Spleen (tissue), 11 donors: ENCODE results near the gene PTPRT. TPM values are rescaled to one million over a fixed set of nuclear protein-coding genes. Genes with fewer than 3 reads are reported as not detected.

Source experiments
- DNase-seq: peaks from one replicate; pipeline ENCODE4 v3.0.0-alpha.2; 2020
- H3K27ac ChIP-seq, 8 donors: fragments of 200-600 bp; sonication (generic) in 7 of 8; 1 replicate in 4 of 8; 2 replicates in 4 of 8; pipeline versions ENCODE4 v1.5.0 to v1.8.0; 2016 to 2021; ENCODE audit warnings: inconsistent platforms in 4 of 8, mild to moderate bottlenecking in 4 of 8, moderate library complexity in 1 of 8
- H3K27me3 ChIP-seq, 7 donors: fragments of 200-600 bp; sonication (generic) in 6 of 7; replicated peaks in 1 of 7; 1 replicate in 4 of 7; 2 replicates in 3 of 7; pipeline versions ENCODE4 v1.5.0 to v1.8.0; 2016 to 2021; ENCODE audit warnings: inconsistent platforms in 3 of 7, mild to moderate bottlenecking in 1 of 7
- H3K36me3 ChIP-seq, 6 donors: fragments of 200-600 bp; sonication (generic) in 5 of 6; 1 replicate in 4 of 6; 2 replicates in 2 of 6; pipeline versions ENCODE4 v1.5.0 to v1.8.0; 2016 to 2021; ENCODE audit warnings: inconsistent platforms in 2 of 6
- H3K4me1 ChIP-seq, 6 donors: fragments of 200-600 bp; sonication (generic) in 5 of 6; 1 replicate in 3 of 6; 2 replicates in 3 of 6; pipeline versions ENCODE4 v1.5.0 to v1.8.0; 2016 to 2021; ENCODE audit warnings: inconsistent platforms in 3 of 6
- H3K4me3 ChIP-seq, 8 donors: fragments of 200-600 bp; sonication (generic) in 7 of 8; 1 replicate in 4 of 8; 2 replicates in 4 of 8; pipeline versions ENCODE4 v1.5.0 to v1.8.0; 2016 to 2021; ENCODE audit warnings: inconsistent platforms in 4 of 8, mild to moderate bottlenecking in 4 of 8, moderate library complexity in 2 of 8
- H3K9me3 ChIP-seq, 8 donors: fragments of 200-600 bp; sonication (generic) in 7 of 8; 1 replicate in 4 of 8; 2 replicates in 4 of 8; pipeline versions ENCODE4 v1.5.0 to v1.8.0; 2016 to 2021; ENCODE audit warnings: inconsistent platforms in 4 of 8
- POLR2A ChIP-seq, 3 donors: fragments of 450-650 bp; IDR thresholded peaks; one replicate each; pipeline ENCODE4 v1.5.1; 2017; ENCODE audit warnings: antibody characterized with exemption in 3 of 3, mild to moderate bottlenecking in 1 of 3
- POLR2AphosphoS5 ChIP-seq, 3 donors: sonication (generic); formaldehyde crosslinking; IDR thresholded peaks; one replicate each; pipeline ENCODE4 v1.5.1; 2017; ENCODE audit warnings: antibody characterized with exemption in 3 of 3
- WGBS, 5 donors: extraction: QIAGEN DNeasy Blood & Tissue Kit in 3 of 5; methylation state at CpG; one replicate each; pipeline versions ENCODE4 v1.1.5 to v1.1.7; 2013 to 2018; 5-methylcytosine and 5-hydroxymethylcytosine counted together
- intact Hi-C: fragments of 100-400 bp; cut with DNase I; formaldehyde crosslinking; loops from one replicate; pipeline ENCODE4 v1.15.0; 2023; ENCODE audit warnings: low total_unique reads
- polyA plus RNA-seq, 3 donors: library from polyadenylated mRNA; stranded (reverse); fragments of 200-250 nt; gene quantifications; one replicate each; pipeline ENCODE4 v1.2.1, GENCODE V29; 2013
- total RNA-seq, 7 donors: library from RNA; depleted of rRNA in 3 of 7; stranded (reverse); fragments of >200 nt in 3 of 7; fragmentation: NEBNext Ultra II Directional in 4 of 7; extraction: Animal tissue kit (Norgen Biotek cat#: 25700) in 4 of 7; gene quantifications; one replicate each; pipeline versions ENCODE4 v1.1.0 to v1.2.1, GENCODE V29; 2016 to 2021
- TF ChIP-seq, protein P1 (sequence below), 11 experiments: fragments of 200-600 bp in 7 of 11; fragments of 450-650 bp in 4 of 11; sonication (generic) in 4 of 11; IDR thresholded peaks in 8 of 11; conservative IDR thresholded peaks in 3 of 11; 1 replicate in 7 of 11; 2 replicates in 4 of 11; pipeline versions ENCODE4 v1.4.0 to v1.8.0; 2016 to 2021; ENCODE audit warnings: antibody characterized with exemption in 11 of 11, inconsistent platforms in 4 of 11, mild to moderate bottlenecking in 1 of 11
- donor health status: healthy with polysubstance abuse.
- donor health status: DM: no; HTN: no; CAD: no; lungs with moderate emphysema.
- donor health status: DM: no; HTN: no; CAD: no.
- donor health status: Bipolar disorder and iron deficiency.
- donor health status: healthy.
- donor health status: DM: no; HTN: no; CAD: no.
- donor health status: DM: yes; HTN: yes; CAD: no.

Gene PTPRT
- total and polyA plus RNA-seq, 10 donors, result 0.02 to 4.7 (median 1.2) TPM

GRCh38 chr20:42714298-42715141 is 475.2 kb downstream of the PTPRT start:
- no peak overlapping the region for H3K27ac ChIP-seq
- peaks cover 8 to 29% (median 22%) of the 10 kb centered on the region in 8 donors for H3K9me3 ChIP-seq
- no peak overlapping the region for H3K4me3 ChIP-seq
- intact Hi-C loops, result no loop called here
- no peaks in the 10 kb centered on the region for H3K27me3 ChIP-seq
- 50 to 64% (median 60%) methylated on average over 5 of the region's 5 CpGs for WGBS, 5 donors
- no peaks in the 10 kb centered on the region for H3K36me3 ChIP-seq
- no peak for DNase-seq
- TF ChIP-seq, protein P1, sequence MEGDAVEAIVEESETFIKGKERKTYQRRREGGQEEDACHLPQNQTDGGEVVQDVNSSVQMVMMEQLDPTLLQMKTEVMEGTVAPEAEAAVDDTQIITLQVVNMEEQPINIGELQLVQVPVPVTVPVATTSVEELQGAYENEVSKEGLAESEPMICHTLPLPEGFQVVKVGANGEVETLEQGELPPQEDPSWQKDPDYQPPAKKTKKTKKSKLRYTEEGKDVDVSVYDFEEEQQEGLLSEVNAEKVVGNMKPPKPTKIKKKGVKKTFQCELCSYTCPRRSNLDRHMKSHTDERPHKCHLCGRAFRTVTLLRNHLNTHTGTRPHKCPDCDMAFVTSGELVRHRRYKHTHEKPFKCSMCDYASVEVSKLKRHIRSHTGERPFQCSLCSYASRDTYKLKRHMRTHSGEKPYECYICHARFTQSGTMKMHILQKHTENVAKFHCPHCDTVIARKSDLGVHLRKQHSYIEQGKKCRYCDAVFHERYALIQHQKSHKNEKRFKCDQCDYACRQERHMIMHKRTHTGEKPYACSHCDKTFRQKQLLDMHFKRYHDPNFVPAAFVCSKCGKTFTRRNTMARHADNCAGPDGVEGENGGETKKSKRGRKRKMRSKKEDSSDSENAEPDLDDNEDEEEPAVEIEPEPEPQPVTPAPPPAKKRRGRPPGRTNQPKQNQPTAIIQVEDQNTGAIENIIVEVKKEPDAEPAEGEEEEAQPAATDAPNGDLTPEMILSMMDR (IDR thresholded peaks at IDR 0.05 in 8 of 11, conservative IDR thresholded peaks at IDR 0.05 in 3 of 11), result no peak
- TF ChIP-seq POLR2AphosphoS5 (IDR thresholded peaks at IDR 0.05) (no peak), POLR2A (IDR thresholded peaks at IDR 0.05) (no peak)
- no peaks in the 10 kb centered on the region for H3K4me1 ChIP-seq

GRCh38 chr20:42708266-42708665 is 481.4 kb downstream of the PTPRT start:
- Histone ChIP-seq H3K27me3 (no peaks in the 10 kb centered on the region), H3K9me3 (peaks cover 5 to 47% (median 34%) of the 10 kb centered on the region in 8 donors), H3K4me3 (no peak overlapping the region), H3K27ac (no peak overlapping the region), H3K4me1 (no peaks in the 10 kb centered on the region), H3K36me3 (no peaks in the 10 kb centered on the region)
- DNase-seq, result no peak
- 82 to 91% (median 84%) methylated on average over 3 of the region's 3 CpGs for WGBS, 5 donors
- no peak for TF ChIP-seq POLR2A (IDR thresholded peaks at IDR 0.05)
- no peak for TF ChIP-seq POLR2AphosphoS5 (IDR thresholded peaks at IDR 0.05)
- TF ChIP-seq, protein P1 (IDR thresholded peaks at IDR 0.05 in 8 of 11, conservative IDR thresholded peaks at IDR 0.05 in 3 of 11), result no peak
- intact Hi-C loops, result no loop called here

DNA sequence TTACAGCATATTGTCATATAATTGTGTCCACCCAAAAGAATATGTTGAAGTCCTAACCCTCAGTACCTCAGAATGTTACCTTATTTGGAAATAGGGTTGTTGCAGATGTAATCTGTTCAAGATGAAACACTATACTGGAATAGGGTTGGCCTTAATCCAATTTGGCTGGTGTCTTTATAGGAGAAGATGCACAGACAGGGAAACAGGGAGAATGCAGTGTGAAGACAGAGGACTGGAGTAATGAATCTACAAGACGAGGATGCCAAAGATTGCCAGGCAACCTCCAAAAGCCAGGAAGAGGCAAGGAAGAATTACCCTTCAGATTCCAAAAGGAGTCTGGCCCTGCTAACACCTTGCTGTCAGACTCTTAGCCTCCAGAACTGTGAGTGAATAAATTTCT is 482.9 kb downstream of the PTPRT start:
- TF ChIP-seq, protein P1 (IDR thresholded peaks at IDR 0.05 in 8 of 11, conservative IDR thresholded peaks at IDR 0.05 in 3 of 11), result no peak
- TF ChIP-seq POLR2AphosphoS5 (IDR thresholded peaks at IDR 0.05) (no peak), POLR2A (IDR thresholded peaks at IDR 0.05) (no peak)
- Histone ChIP-seq H3K27me3 (no peaks in the 10 kb centered on the region), H3K4me1 (no peaks in the 10 kb centered on the region), H3K4me3 (no peak overlapping the region), H3K27ac (no peak overlapping the region), H3K36me3 (no peaks in the 10 kb centered on the region), H3K9me3 (peaks cover 5 to 49% (median 37%) of the 10 kb centered on the region in 8 donors)
- intact Hi-C loops, result no loop called here
- DNase-seq, result no peak
- WGBS, 5 donors, result 61 to 74% (median 65%) methylated on average over 1 of the region's 1 CpG

DNA sequence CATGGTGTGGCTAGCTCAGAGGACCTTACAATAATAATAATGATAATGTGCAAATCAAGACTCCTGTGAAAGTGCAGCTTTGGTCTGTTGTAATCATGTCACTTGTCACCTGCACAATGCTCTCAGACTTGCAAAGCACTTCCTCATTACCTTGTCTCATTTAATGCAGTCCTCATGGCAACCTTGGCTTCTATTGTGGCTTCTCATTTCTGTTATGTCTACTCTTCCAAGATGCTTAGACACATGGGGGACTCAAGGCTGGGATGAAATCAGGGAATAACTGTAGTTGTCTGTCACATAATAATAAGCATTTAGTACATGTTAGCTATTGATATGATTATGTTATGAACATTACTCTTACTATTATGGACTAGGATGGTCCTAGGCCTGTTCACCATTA is 484.2 kb downstream of the PTPRT start:
- TF ChIP-seq POLR2AphosphoS5 (IDR thresholded peaks at IDR 0.05), result no peak
- TF ChIP-seq, protein P1 (IDR thresholded peaks at IDR 0.05 in 8 of 11, conservative IDR thresholded peaks at IDR 0.05 in 3 of 11), result no peak
- TF ChIP-seq POLR2A (IDR thresholded peaks at IDR 0.05), result no peak

More for the DNA sequence above, 484.2 kb downstream of the PTPRT start:
- H3K27ac ChIP-seq, result no peak overlapping the region
- no peak overlapping the region for H3K4me3 ChIP-seq
- DNase-seq, result no peak
- H3K9me3 ChIP-seq, result peaks cover 5 to 38% (median 24%) of the 10 kb centered on the region in 8 donors
- H3K27me3 ChIP-seq, result no peaks in the 10 kb centered on the region
- no peaks in the 10 kb centered on the region for H3K4me1 ChIP-seq
- intact Hi-C loops, result no loop called here
- H3K36me3 ChIP-seq, result no peaks in the 10 kb centered on the region
